PC-9 (cell line): ENCODE measurements around the gene AGBL2. TPM values are rescaled to one million over a fixed set of nuclear protein-coding genes. Genes with fewer than 3 reads are reported as not detected.
A peak's percentile ranks its signal among the peaks of the same experiment; 100 is the strongest.

Source experiments
- BruUV-seq: library from RNA; stranded (reverse); fragments of 400-500 nt; replicated peaks from 2 replicates; lab custom pipeline; 2021; lab: Mats Ljungman, UMichigan
- CTCF ChIA-PET: fragments of 300-600 bp; sonication (Branson Sonifier 250); formaldehyde crosslinking; loops from one replicate; lab custom pipeline; 2022; ENCODE audit warnings: antibody characterized with exemption; lab: Charles Lee
- POLR2A ChIA-PET: fragments of 300-600 bp; sonication (Branson Sonifier 250); formaldehyde crosslinking; loops from one replicate; lab custom pipeline; 2022; ENCODE audit warnings: antibody characterized with exemption; ENCODE audit not compliant: unreplicated experiment; lab: Charles Lee
- DNase-seq, 2 experiments: peaks; one replicate each; pipeline versions ENCODE4 v3.0.0 to v3.0.0-alpha.2; 2015 to 2022; ENCODE audit warnings: mixed read lengths in 1 of 2
- H2AFZ ChIP-seq: fragments of 200-600 bp; sonication (generic); 2 replicates; pipeline ENCODE4 v1.8.1; 2017; ENCODE audit warnings: antibody characterized with exemption
- H3F3A ChIP-seq: fragments of 200-600 bp; sonication (generic); 2 replicates; pipeline ENCODE4 v1.8.1; 2017; ENCODE audit warnings: antibody characterized with exemption, mild to moderate bottlenecking, low read depth; ENCODE audit not compliant: insufficient read depth
- H3K27ac ChIP-seq: fragments of 200-600 bp; sonication (generic); 2 replicates; pipeline ENCODE4 v1.6.1; 2016; ENCODE audit warnings: mixed run types
- H3K27me3 ChIP-seq: fragments of 200-600 bp; sonication (generic); 2 replicates; pipeline ENCODE4 v1.6.1; 2016; ENCODE audit warnings: low read depth, mixed run types; ENCODE audit not compliant: insufficient read depth
- H3K36me3 ChIP-seq: fragments of 200-600 bp; sonication (generic); 2 replicates; pipeline ENCODE4 v1.6.1; 2016; ENCODE audit warnings: low read depth, mixed run types
- H3K4me1 ChIP-seq: fragments of 200-600 bp; sonication (generic); replicated peaks from 2 replicates; pipeline ENCODE4 v1.6.1; 2016; ENCODE audit warnings: mixed run types; ENCODE audit not compliant: insufficient read depth
- H3K4me2 ChIP-seq: fragments of 200-600 bp; sonication (generic); 2 replicates; pipeline ENCODE4 v1.6.1; 2017; ENCODE audit warnings: mixed run types
- H3K4me3 ChIP-seq: fragments of 200-600 bp; sonication (generic); 2 replicates; pipeline ENCODE4 v1.6.1; 2016; ENCODE audit warnings: mixed run types
- H3K79me2 ChIP-seq: fragments of 200-600 bp; sonication (generic); 2 replicates; pipeline ENCODE4 v1.6.1; 2017; ENCODE audit warnings: low read depth, mixed run types
- H3K9me2 ChIP-seq: fragments of 200-600 bp; sonication (generic); 2 replicates; pipeline ENCODE4 v1.8.1; 2017; ENCODE audit warnings: mild to moderate bottlenecking; ENCODE audit not compliant: insufficient read depth
- H3K9me3 ChIP-seq: fragments of 200-600 bp; sonication (generic); 2 replicates; pipeline ENCODE4 v1.8.1; 2016; ENCODE audit warnings: low read depth; ENCODE audit not compliant: insufficient read depth
- H4K20me1 ChIP-seq: fragments of 200-600 bp; sonication (generic); 2 replicates; pipeline ENCODE4 v1.8.1; 2017; ENCODE audit not compliant: insufficient read depth
- EZH2 ChIP-seq: fragments of 200-600 bp; sonication (generic); IDR thresholded peaks from 2 replicates; pipeline ENCODE4 v1.8.0; 2017; ENCODE audit warnings: antibody characterized with exemption, low read depth
- intact Hi-C: fragments of 100-400 bp; cut with micrococcal nuclease; formaldehyde crosslinking; loops from one replicate; pipeline ENCODE4 v1.10.0; 2022; ENCODE audit not compliant: unreplicated experiment
- total RNA-seq: library from RNA; stranded (reverse); gene quantifications from 2 replicates; pipeline ENCODE4 v1.2.3, GENCODE V29; 2021
- TF ChIP-seq, protein P1 (sequence below): fragments of 200-600 bp; sonication (generic); conservative IDR thresholded peaks from 2 replicates; pipeline ENCODE4 v1.6.1; 2017; ENCODE audit warnings: mixed run types, antibody characterized with exemption, mild to moderate bottlenecking, moderate library complexity

The AGBL2 gene
- total RNA-seq, 1 experiment from 2014 or later, result 13.1 TPM

DNA sequence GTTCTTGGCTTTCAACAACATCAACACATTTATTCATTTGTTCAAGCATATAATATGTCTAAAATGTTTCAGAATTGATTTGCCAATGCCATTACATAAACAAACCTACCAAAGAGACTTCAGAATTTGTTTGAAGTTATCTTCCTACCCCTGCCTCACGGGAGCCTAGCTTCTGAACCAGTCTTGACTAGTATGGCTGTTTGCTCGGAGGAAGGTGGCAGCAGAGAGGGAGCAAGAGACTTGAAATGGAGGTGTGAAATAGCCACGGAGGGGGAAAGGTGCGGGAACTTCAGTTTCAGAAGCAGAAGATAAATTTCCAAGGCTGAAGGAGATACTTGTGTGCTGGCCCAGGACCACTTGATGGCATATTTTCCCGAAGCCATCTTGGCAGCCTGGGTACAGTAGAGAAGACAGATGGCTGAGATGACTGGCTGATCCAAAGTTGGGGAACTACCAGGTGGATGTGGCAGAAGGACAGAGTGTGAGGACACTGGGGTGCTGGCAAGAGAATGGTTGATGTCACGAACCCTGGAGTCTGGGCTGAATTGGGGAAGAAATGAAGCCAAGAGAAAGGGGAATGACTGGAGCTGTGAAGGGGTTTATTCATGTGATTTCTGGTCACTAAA lies 58.8 kb downstream of the AGBL2 start:
- no peak overlapping the region for H3K4me3 ChIP-seq
- ChIA-PET POLR2A (no interaction called here), CTCF (no interaction called here)
- intact Hi-C loops, result no loop called here
- no peaks in the 10 kb centered on the region for H3K9me2 ChIP-seq
- H3K4me2 ChIP-seq, result no peak overlapping the region
- H3K27ac ChIP-seq, result no peak overlapping the region
- no peaks in the 10 kb centered on the region for H3K4me1 ChIP-seq
- H3K27me3 ChIP-seq, result no peaks in the 10 kb centered on the region
- H3K9me3 ChIP-seq, result peaks cover 4% of the 10 kb centered on the region; the same call in 1 of the 2 replicates
- no peak for TF ChIP-seq EZH2
- TF ChIP-seq, protein P1, sequence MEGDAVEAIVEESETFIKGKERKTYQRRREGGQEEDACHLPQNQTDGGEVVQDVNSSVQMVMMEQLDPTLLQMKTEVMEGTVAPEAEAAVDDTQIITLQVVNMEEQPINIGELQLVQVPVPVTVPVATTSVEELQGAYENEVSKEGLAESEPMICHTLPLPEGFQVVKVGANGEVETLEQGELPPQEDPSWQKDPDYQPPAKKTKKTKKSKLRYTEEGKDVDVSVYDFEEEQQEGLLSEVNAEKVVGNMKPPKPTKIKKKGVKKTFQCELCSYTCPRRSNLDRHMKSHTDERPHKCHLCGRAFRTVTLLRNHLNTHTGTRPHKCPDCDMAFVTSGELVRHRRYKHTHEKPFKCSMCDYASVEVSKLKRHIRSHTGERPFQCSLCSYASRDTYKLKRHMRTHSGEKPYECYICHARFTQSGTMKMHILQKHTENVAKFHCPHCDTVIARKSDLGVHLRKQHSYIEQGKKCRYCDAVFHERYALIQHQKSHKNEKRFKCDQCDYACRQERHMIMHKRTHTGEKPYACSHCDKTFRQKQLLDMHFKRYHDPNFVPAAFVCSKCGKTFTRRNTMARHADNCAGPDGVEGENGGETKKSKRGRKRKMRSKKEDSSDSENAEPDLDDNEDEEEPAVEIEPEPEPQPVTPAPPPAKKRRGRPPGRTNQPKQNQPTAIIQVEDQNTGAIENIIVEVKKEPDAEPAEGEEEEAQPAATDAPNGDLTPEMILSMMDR, result no peak
- H3K36me3 ChIP-seq, result no peaks in the 10 kb centered on the region
- no peaks in the 10 kb centered on the region; the same call in 1 of the 2 replicates for H3F3A ChIP-seq
- H4K20me1 ChIP-seq, result no peaks in the 10 kb centered on the region
- no peak overlapping the region for H2AFZ ChIP-seq
- no peaks in the 10 kb centered on the region for H3K79me2 ChIP-seq
- DNase-seq, result no peak
- no TSS peak for BruUV-seq

DNA sequence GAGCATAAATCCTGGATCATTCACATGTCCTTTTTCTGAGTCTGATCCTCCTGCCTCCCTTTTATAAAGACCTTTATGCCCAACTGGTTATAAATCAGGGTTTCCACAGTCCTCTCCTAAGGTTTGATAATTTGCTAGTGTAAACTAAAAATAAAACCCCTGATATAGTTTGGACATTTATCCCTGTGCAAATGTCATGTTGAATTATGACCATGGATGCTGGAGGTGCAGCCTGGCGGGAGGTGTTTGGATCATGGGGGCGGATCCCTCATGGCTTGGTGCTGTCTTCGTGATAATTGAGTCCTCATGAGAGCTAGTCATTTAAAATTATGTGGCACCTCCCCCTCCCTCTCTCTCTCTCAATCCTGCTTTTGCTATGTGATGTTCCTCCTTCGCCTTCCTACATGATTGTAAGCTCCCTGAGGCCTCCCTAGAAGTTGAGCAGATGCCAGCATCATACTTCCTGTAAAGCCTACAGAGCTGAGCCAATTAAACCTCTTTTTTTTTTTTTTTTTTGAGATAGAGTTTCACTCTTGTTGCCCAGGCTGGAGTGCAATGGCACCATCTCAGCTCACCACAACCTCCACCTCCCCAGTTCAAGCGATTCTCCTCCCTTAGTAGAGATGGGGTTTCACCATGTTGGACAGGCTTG lies 63.2 kb downstream of the AGBL2 start:
- Histone ChIP-seq H4K20me1 (no peaks in the 10 kb centered on the region), H3K27ac (no peak overlapping the region), H3K4me1 (no peaks in the 10 kb centered on the region), H3F3A (no peaks in the 10 kb centered on the region; the same call in 1 of the 2 replicates), H3K4me3 (no peak overlapping the region), H3K9me2 (no peaks in the 10 kb centered on the region), H3K27me3 (no peaks in the 10 kb centered on the region), H3K9me3 (peaks cover 4% of the 10 kb centered on the region; the same call in 1 of the 2 replicates), H3K36me3 (no peaks in the 10 kb centered on the region), H3K79me2 (no peaks in the 10 kb centered on the region), H3K4me2 (no peak overlapping the region), H2AFZ (no peak overlapping the region)
- CTCF ChIA-PET, result no interaction called here
- DNase-seq, result peak in 1 of 2 experiments; percentile 17
- TF ChIP-seq, protein P1, result no peak
- TF ChIP-seq EZH2, result no peak
- no TSS peak for BruUV-seq
- POLR2A ChIA-PET, result no interaction called here
- intact Hi-C loops, result no loop called here

DNA sequence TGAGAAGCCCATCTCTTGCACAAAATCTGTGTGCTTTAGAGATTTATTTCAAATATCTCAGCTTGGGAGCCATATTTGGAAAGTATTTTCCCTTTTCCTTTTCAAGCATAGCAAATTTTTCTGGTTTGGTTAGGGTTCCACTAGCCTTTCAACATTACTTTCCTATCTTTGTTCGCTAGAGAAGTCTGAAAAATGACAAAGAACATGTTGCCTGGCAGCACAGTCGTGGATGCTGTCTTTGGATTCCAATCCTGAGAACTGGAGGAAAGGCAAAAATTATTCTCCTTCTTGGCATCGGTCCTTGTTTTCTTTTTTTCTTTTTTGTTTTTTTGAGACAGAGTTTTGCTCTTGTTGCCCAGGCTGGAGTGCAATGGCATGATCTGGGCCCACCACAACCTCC lies 65.9 kb downstream of the AGBL2 start:
- intact Hi-C loops, result no loop called here
- Histone ChIP-seq H3K27ac (no peak overlapping the region), H3K36me3 (no peaks in the 10 kb centered on the region), H3K4me1 (no peaks in the 10 kb centered on the region), H3K4me2 (no peak overlapping the region), H4K20me1 (no peaks in the 10 kb centered on the region), H2AFZ (no peak overlapping the region), H3K4me3 (no peak overlapping the region), H3K9me2 (no peaks in the 10 kb centered on the region), H3K79me2 (no peaks in the 10 kb centered on the region), H3K9me3 (peaks cover 4% of the 10 kb centered on the region; the same call in 1 of the 2 replicates), H3K27me3 (no peaks in the 10 kb centered on the region), H3F3A (no peaks in the 10 kb centered on the region)
- TF ChIP-seq, protein P1, result no peak
- no peak for TF ChIP-seq EZH2
- no peak for DNase-seq
- BruUV-seq, result no TSS peak
- ChIA-PET POLR2A (interaction anchor here (0.7 kb wide), 1 partner anchor 15 kb away, joined by 3 read pairs; no protein-coding TSS in a partner anchor), CTCF (no interaction called here)
